Stimulated activated CD4-positive, alpha-beta T cell treated with anti-CD3 and anti-CD28 coated beads, Interleukin-2, amount 100 ng/mL, for 4 hours (primary cell): ENCODE results near the gene SHISA9.

Experiments used
- DNase-seq: peaks from one replicate; pipeline ENCODE4 v3.0.0-alpha.2; 2020; ENCODE audit warnings: low read depth

Gene SHISA9

DNA sequence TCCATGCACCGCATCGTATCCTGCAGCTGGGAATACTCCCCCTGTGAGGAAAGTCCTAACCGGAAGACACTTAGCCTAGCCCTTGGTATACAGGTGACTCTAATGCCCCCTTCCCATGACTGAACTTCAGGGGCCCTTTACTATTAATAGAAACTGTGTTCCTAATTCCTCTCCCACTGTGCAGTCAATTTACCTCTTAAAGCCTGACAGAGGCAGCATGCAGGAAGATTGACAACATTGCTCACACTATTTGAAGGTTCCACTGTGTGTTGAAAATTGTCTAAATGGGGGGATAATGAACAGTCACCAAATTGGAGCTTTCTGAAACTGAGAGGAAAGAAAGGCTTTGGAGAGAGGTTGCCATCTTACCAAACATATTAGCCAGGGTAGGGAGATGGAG, 222.6 kb downstream of the SHISA9 start:
- DNase-seq: no peak

GRCh38 chr16:13127144-13127543, 225.7 kb downstream of the SHISA9 start:
- no peak for DNase-seq

DNA sequence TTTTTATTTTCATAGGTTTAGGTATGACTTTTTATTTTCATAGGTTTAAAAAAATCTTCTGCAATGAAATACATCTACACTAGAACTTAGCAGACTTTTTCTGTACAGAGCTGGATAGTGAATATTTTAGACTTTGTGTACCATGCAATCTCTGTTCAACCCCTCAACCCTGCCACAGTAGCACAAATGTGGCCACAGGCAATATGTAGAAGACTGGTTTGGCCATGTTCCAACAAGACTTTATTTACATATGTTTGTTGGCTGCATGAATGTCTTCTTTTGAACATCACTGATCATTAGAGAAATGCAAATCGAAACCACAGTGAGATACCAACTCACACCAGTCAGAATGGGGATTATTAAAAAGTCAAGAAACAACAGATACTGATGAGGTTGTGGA, 229.2 kb downstream of the SHISA9 start:
- no peak for DNase-seq

- no peak for DNase-seq
Observed at GRCh38 chr16:13134836-13135235, 233.4 kb downstream of the SHISA9 start.

- DNase-seq: no peak
Observed at GRCh38 chr16:13136901-13137300, 235.5 kb downstream of the SHISA9 start.

DNA sequence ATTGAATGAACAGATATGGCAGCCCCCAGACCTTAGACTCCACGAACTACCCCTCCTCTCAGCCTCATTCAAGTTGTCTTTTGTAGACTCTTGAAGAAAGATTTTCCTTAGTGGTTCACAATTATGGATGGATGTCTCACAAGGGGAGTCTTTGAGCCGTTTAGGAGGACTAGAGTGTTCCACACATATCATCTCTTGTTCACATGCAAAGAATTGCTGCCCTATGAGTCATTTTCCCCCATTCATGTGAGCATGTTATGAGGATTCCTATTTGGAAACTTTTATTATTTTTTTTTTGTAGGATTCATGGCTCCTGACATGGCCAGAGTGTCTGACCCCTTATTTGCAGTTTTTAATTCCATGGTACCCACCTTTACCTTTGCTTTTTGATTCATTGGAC, 237.1 kb downstream of the SHISA9 start:
- no peak for DNase-seq

- no peak for DNase-seq
Observed at GRCh38 chr16:13139661-13140241, 238.4 kb downstream of the SHISA9 start.

DNA sequence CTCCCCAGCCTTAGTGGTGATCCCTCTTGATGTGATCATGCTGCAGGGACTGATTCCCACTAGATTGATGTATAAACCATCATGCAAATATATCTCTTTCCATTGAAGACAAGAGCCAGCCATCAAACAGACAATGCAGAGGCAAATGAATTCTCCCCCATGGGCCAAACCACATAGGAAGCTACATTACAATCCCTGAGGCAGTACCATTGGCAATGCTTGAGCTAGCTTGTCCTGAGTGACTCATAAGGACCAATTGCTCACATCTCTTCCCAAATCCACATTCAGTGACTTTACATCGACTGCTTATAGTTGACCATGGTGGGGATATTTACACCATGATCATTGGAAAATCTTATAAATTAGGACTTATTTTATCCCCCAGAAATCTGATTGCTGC, 242.2 kb downstream of the SHISA9 start:
- DNase-seq: no peak

GRCh38 chr16:13146829-13147228, 245.4 kb downstream of the SHISA9 start:
- no peak for DNase-seq

DNA sequence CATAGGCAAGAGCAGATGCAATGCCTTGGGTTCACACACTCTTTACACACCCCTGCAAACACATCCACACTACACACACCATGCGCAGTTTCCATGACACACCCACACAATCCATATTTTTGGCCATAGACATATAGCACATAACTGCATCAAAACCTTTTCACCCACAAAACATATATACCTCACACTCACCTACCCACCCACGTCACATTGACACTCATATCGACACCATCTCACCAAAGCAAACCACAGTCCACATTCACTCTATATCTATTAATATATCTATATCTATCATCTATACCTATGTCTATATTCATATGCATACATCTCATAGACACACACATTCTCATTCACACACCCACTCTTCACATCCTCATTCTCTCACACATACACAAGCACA, 246.9 kb downstream of the SHISA9 start:
- DNase-seq: no peak

DNA sequence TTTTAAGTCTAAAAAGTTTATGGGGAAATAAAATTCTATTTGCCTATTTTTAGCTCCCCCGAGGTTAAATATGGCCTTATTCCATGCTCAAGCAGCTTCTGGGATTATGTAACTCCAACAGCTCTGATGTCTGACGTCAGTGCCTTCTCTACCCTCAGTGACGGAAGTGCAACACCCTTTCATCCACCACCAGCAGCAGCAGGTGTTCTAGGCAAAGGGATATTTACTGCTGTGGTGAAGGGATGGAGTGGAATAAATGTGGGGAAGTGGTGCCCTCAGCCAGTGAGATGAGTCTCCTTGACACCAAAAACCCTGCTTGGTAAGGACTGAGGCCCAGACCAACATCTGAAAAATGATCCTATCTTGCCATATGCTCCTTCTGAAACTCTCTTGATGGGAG, 247.4 kb downstream of the SHISA9 start:
- DNase-seq: no peak

- DNase-seq: no peak
Observed at GRCh38 chr16:13150181-13150885, 248.9 kb downstream of the SHISA9 start.

DNA sequence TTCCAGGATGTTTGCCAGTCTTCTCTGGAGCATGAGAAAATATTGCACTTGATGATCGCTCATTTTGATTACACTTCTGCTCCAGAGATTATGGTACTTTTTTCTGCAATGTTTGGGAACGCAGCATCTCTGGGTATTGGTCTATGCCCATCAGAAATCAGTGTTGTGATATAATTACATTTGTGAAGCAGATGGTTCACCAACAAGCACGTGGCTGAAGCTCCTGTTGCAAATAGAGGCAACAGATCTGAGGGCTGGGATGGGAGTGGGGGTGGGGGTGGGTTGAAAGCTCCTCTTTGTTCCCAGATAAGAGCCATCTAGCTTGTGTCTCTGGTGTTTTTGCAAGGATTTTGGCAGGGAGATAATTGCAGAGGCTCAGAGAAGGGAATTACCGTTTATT, 252.3 kb downstream of the SHISA9 start:
- DNase-seq: no peak

- DNase-seq: no peak
Observed at GRCh38 chr16:13154799-13155198, 253.4 kb downstream of the SHISA9 start.

GRCh38 chr16:13155377-13155776, 254.0 kb downstream of the SHISA9 start:
- no peak for DNase-seq

- no peak for DNase-seq
Observed at GRCh38 chr16:13155780-13156179, 254.4 kb downstream of the SHISA9 start.

DNA sequence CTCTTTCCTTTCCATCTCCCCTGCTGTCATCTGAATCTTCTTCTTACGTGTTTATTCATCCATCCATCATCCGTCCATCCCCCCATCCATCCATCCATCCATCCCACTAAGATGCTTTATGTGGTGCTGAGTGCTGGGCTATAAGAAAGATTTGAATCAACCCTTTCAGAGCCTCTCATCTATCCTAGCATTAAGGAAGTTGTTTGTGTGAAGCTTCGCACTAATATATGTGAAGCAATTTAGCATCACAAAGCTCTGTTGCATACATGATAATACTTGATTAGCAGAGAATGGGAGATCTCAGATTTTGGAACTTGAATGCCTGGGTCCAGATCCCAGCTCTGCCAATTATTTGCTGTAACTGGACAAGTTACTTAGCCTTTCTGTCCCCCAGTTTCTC, 255.7 kb downstream of the SHISA9 start:
- no peak for DNase-seq

DNA sequence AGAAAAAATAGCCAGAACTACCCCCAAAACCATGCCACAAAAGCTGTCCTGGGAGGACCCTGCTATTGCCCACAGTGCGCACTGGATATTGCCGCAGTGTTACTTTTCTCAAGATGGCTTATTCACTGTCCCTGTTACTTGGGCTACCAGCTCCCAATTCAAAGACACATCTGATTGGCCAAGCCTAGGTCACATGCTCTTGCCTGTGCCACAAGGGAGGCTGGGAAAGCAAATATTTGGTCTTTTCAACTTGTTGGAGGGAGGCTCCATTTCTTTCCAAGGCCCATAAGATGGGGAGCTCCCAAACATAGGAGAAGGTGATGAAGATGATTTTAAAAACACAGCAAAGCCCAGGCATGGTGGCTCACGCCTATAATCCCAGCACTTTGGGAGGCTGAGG, 257.0 kb downstream of the SHISA9 start:
- DNase-seq: no peak

DNA sequence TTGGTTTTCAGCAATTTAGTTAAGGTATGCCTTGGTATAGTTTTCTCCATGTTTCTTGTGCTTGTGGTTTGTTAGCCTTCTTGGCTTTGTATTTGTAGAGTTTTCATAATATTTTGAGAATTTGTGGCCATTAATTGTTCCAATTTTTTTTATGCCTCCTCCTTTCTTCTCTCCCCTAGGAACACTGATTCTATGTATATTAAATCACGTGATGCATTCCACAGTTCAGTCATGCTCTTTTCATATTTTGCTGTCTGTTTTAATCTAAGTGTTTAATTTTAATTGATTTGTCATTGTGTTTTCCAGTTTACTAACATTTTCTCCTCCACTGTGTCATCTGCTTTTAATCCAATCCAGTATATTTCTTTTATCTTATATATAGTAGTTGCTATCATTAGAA, 263.6 kb downstream of the SHISA9 start:
- no peak for DNase-seq

DNA sequence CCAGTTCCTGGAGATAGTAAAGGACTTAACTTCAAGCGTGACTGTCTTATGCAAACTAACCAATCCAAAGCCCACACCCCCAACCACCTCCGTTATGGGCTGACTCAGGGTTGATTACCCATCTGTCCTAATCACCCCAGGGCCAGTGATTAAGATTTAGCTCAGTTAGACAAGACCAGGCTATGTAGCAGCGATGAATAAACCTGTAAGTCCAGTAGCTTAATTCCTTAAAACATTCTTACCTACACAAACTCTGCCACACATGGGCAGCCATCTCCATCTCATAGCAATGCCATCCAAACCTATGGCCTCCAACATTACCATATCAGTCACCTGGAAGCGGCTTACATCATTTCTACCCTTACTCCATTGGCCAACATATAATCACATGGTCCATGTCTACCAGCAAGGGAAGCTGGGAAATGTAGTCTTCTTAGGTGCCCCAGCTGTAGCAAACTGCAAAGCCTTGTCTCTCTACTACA, 266.7 kb downstream of the SHISA9 start:
- no peak for DNase-seq

DNA sequence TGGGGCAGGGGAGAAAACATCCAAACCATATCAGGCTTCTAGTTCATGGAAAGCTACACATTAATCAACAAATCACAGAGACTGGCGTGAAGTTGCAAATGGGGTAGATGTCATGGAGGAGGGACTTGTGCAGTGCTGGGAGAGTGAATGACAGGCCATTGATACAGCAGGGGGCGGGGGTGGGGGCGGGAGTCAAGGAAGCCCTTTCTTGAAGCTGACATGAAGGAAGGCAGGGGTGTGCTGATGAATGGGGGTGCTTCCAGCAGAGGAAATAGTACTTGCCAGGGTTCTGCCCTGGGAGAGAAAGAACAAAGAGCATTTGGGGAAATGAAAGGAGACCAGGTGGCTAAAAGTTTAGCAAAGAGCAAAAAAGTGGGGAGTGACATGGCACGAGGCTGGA, 269.9 kb downstream of the SHISA9 start:
- no peak for DNase-seq

DNA sequence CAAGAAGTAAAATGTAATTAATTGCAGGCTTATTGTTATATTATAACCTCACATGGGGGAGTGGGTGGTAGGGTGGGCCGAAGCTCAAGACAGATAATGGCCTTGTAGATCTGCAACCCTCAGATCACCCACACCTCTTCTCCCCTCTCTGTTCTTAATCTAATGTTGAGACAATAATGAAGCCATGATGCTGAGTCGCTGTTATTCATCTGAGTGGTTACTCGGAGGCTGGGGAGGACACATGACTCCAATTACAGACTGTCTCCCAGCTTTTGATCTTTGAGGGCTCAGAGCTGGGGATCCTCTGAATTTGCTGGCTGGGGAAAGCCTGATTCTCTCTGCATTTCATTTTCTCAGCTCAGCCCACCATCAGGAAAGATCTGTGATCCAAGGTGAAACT, 275.3 kb downstream of the SHISA9 start:
- DNase-seq: no peak

DNA sequence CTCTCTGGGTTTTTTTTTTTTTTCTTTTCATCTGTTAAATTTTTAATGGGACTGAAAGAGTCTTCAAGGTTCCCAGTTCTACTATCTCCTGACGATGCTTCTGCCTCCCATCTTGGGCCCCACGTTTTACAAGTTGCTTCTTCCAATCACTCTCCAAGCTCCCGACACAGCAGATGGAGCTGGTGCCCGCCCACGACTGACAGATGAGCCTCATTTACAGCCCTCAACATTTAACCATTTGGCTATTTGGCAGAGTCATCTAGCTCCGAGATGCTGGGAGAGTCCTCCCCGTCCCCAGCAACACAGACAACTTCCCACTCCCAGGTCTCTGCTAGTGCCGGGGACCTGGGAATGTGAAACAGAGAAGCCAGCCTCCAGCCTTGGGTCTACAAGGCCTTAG, 276.9 kb downstream of the SHISA9 start:
- DNase-seq: no peak

DNA sequence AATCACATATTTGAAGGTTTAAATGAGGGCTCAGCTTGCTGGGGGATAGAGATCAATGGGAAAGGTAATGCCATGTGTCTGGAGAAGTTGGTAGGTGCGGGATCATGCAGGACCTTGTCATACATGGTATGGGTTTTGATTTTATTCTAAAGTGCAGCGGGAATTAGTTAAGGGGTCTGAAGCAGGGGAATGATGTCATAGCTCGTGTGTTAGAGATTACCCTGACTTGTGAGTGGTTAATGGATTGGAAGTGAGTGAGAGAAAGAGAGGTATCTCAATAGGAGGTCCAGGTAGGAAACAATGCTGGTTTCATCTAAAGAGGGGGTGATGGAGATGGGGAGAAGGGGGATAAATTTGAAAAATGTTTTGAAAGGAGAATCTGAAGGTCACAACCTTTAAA, 280.0 kb downstream of the SHISA9 start:
- DNase-seq: no peak
